ENCODE results near the gene TMEM183A. TPM values are rescaled to one million over a fixed set of nuclear protein-coding genes. Genes with fewer than 3 reads are reported as not detected.

TMEM183A gene
- total and polyA plus RNA-seq, 11 donors = 9.5 to 45.7 (median 29.9) TPM

- intact Hi-C loops (cut with DNase I) = loop anchor here in 1 of 10 donors (10.0 kb wide), 1 partner anchor 296 kb away; no protein-coding TSS in a partner anchor
Measured at GRCh38 chr1:203048555-203049051, 41.4 kb downstream of the TMEM183A start.

GRCh38 chr1:203049077-203049476 lies 41.9 kb downstream of the TMEM183A start:
- TF ChIP-seq POLR2A (IDR thresholded peaks at IDR 0.05) (no peak), CTCF (IDR thresholded peaks at IDR 0.05) (no peak)
- H3K4me3 ChIP-seq = no peak overlapping the region
- no peak overlapping the region for H3K27ac ChIP-seq
- no peaks in the 10 kb centered on the region for H3K9me3 ChIP-seq
- H3K27me3 ChIP-seq = no peaks in the 10 kb centered on the region
- H3K4me1 ChIP-seq = peaks cover 0 to 16% (median 6%) of the 10 kb centered on the region in 12 donors
- H3K36me3 ChIP-seq = peaks cover 0 to 27% (median 0%) of the 10 kb centered on the region in 9 donors
- no peak for ATAC-seq
- intact Hi-C loops (cut with DNase I) = loop anchor here in 1 of 10 donors (10.0 kb wide), 1 partner anchor 296 kb away; no protein-coding TSS in a partner anchor
- DNase-seq = no peak
- WGBS, 4 donors = 85 to 96% (median 91%) methylated on average over 4 of the region's 4 CpGs

More at GRCh38 chr1:203048555-203049051, 41.4 kb downstream of the TMEM183A start:
- Histone ChIP-seq H3K36me3 (peaks cover 0 to 26% (median 0%) of the 10 kb centered on the region in 9 donors), H3K27me3 (no peaks in the 10 kb centered on the region), H3K27ac (no peak overlapping the region), H3K4me1 (peaks cover 0 to 16% (median 6%) of the 10 kb centered on the region in 12 donors), H3K9me3 (no peaks in the 10 kb centered on the region), H3K4me3 (no peak overlapping the region)
- DNase-seq (no peak), ATAC-seq (peak in 2 of 4 donors; percentile 5 to 16)
- no peak for TF ChIP-seq POLR2A (IDR thresholded peaks at IDR 0.05)
- no peak for TF ChIP-seq CTCF (IDR thresholded peaks at IDR 0.05)
- WGBS, 4 donors = 82 to 93% (median 89%) methylated on average over 17 to 23 of the region's 23 CpGs

- no peak overlapping the region for H3K4me3 ChIP-seq
- peaks cover 0 to 16% (median 6%) of the 10 kb centered on the region in 12 donors for H3K4me1 ChIP-seq
- 77 to 87% (median 86%) methylated on average over 11 to 14 of the region's 14 CpGs for WGBS, 4 donors
- ATAC-seq (no peak), DNase-seq (no peak)
- no peaks in the 10 kb centered on the region for H3K27me3 ChIP-seq
- no peak overlapping the region for H3K27ac ChIP-seq
- peaks cover 0 to 21% (median 0%) of the 10 kb centered on the region in 9 donors for H3K36me3 ChIP-seq
- intact Hi-C loops (cut with DNase I) = loop anchor here in 1 of 10 donors (10.0 kb wide), 1 partner anchor 295 kb away; no protein-coding TSS in a partner anchor
- H3K9me3 ChIP-seq = no peaks in the 10 kb centered on the region
- no peak for TF ChIP-seq POLR2A (IDR thresholded peaks at IDR 0.05)
Measured at GRCh38 chr1:203049576-203050180, 42.5 kb downstream of the TMEM183A start.

GRCh38 chr1:203050826-203051225 lies 43.7 kb downstream of the TMEM183A start:
- Histone ChIP-seq H3K36me3 (peaks cover 0 to 26% (median 0%) of the 10 kb centered on the region in 9 donors), H3K9me3 (no peaks in the 10 kb centered on the region)

More at GRCh38 chr1:203050826-203051225, 43.7 kb downstream of the TMEM183A start:
- WGBS, 4 donors = 87 to 96% (median 89%) methylated on average over 4 of the region's 4 CpGs
- ATAC-seq (no peak), DNase-seq (no peak)
- intact Hi-C loops (cut with DNase I) = no loop called here
- H3K4me3 ChIP-seq = no peak overlapping the region
- no peak overlapping the region for H3K27ac ChIP-seq
- no peaks in the 10 kb centered on the region for H3K27me3 ChIP-seq
- H3K4me1 ChIP-seq = peaks cover 0 to 16% (median 6%) of the 10 kb centered on the region in 12 donors
- no peak for TF ChIP-seq POLR2A (IDR thresholded peaks at IDR 0.05)
- TF ChIP-seq CTCF (IDR thresholded peaks at IDR 0.05) = no peak
